ENCODE data around the gene MRPL24.

The MRPL24 gene

GRCh38 chr1:156781585-156782186 is 40.8 kb upstream of the MRPL24 start:
- H3K27me3 Mint-ChIP-seq (ENCODE audit: low read depth), result no peaks in the 10 kb centered on the region
- H3K27ac Mint-ChIP-seq, result no peak overlapping the region
- peaks cover 53% of the 10 kb centered on the region for H3K36me3 Mint-ChIP-seq (ENCODE audit: low read depth)
- H3K4me1 Mint-ChIP-seq, result no peaks in the 10 kb centered on the region
- TF ChIP-seq CTCF (IDR thresholded peaks at IDR 0.05; ENCODE audit: unreplicated experiment in 3 of 3), result no peak
- H3K4me3 Mint-ChIP-seq, result no peak overlapping the region
- H3K9me3 Mint-ChIP-seq, result no peaks in the 10 kb centered on the region

GRCh38 chr1:156777573-156777972 is 36.7 kb upstream of the MRPL24 start:
- H3K9me3 Mint-ChIP-seq, result no peaks in the 10 kb centered on the region
- TF ChIP-seq CTCF (IDR thresholded peaks at IDR 0.05; ENCODE audit: unreplicated experiment in 3 of 3), result no peak
- H3K4me1 Mint-ChIP-seq, result peaks cover 19% of the 10 kb centered on the region
- peaks cover 30% of the 10 kb centered on the region for H3K36me3 Mint-ChIP-seq (ENCODE audit: low read depth)
- no peaks in the 10 kb centered on the region for H3K27me3 Mint-ChIP-seq (ENCODE audit: low read depth)
- H3K27ac Mint-ChIP-seq, result no peak overlapping the region
- no peak overlapping the region for H3K4me3 Mint-ChIP-seq

- Mint-ChIP-seq H3K27ac (peak overlapping the region in 1 of 3 experiments; percentile 6), H3K4me1 (peaks cover 24% of the 10 kb centered on the region), H3K9me3 (no peaks in the 10 kb centered on the region), H3K27me3 (ENCODE audit: low read depth) (no peaks in the 10 kb centered on the region), H3K4me3 (no peak overlapping the region), H3K36me3 (ENCODE audit: low read depth) (peaks cover 23% of the 10 kb centered on the region)
- TF ChIP-seq CTCF (IDR thresholded peaks at IDR 0.05; ENCODE audit: unreplicated experiment in 3 of 3), result no peak
Measured at GRCh38 chr1:156776942-156777341, 36.1 kb upstream of the MRPL24 start.

GRCh38 chr1:156775799-156776198 is 34.9 kb upstream of the MRPL24 start:
- Mint-ChIP-seq H3K36me3 (ENCODE audit: low read depth) (peaks cover 21% of the 10 kb centered on the region), H3K4me3 (no peak overlapping the region), H3K4me1 (peaks cover 32% of the 10 kb centered on the region), H3K27me3 (ENCODE audit: low read depth) (no peaks in the 10 kb centered on the region), H3K9me3 (no peaks in the 10 kb centered on the region), H3K27ac (no peak overlapping the region)
- no peak for TF ChIP-seq CTCF (IDR thresholded peaks at IDR 0.05; ENCODE audit: unreplicated experiment in 3 of 3)

- Mint-ChIP-seq H3K9me3 (no peaks in the 10 kb centered on the region), H3K27me3 (ENCODE audit: low read depth) (no peaks in the 10 kb centered on the region), H3K27ac (peak overlapping the region in 2 of 3 experiments; percentile 53 to 61), H3K36me3 (ENCODE audit: low read depth) (peaks cover 29% of the 10 kb centered on the region), H3K4me3 (no peak overlapping the region), H3K4me1 (peaks cover 48% of the 10 kb centered on the region)
- peak in 1 of 3 experiments; percentile 14 for TF ChIP-seq CTCF (IDR thresholded peaks at IDR 0.05; ENCODE audit: unreplicated experiment in 3 of 3)
Measured at GRCh38 chr1:156773607-156774006, 32.7 kb upstream of the MRPL24 start.
